Motor neuron (in vitro differentiated cells): ENCODE results near the gene LTC4S. TPM values are rescaled to one million over a fixed set of nuclear protein-coding genes. Genes with fewer than 3 reads are reported as not detected.

Source experiments
- ATAC-seq, 8 experiments: fragments of 200-7000 bp; cut with Tn5 transposase; replicated peaks in 6 of 8; 2 replicates each; pipeline ENCODE4 v1.8.0; 2021; ENCODE audit warnings: mild to moderate bottlenecking in 8 of 8, moderate library complexity in 8 of 8
- H3K27ac ChIP-seq, 2 donors: fragments of 250-450 bp; sonication (Bioruptor Pico); 2 replicates each; pipeline ENCODE4 v1.9.0; 2021; ENCODE audit warnings: antibody characterized with exemption in 2 of 2, mild to moderate bottlenecking in 2 of 2, moderate library complexity in 1 of 2
- H3K4me1 ChIP-seq, 2 donors: fragments of 250-450 bp; sonication (Bioruptor Pico); replicated peaks in 1 of 2; 2 replicates each; pipeline ENCODE4 v1.6.1; 2021; ENCODE audit warnings: antibody characterized with exemption in 2 of 2, mild to moderate bottlenecking in 2 of 2, moderate library complexity in 1 of 2
- H3K4me3 ChIP-seq, 5 donors: fragments of 250-450 bp; sonication (Bioruptor Pico); 2 replicates each; pipeline ENCODE4 v1.9.0; 2021; ENCODE audit warnings: antibody characterized with exemption in 5 of 5, mild to moderate bottlenecking in 5 of 5, moderate library complexity in 4 of 5
- WGBS, 10 experiments: fragments of 450-650 bp; shearing (Covaris generic); methylation state at CpG; one replicate each; pipeline ENCODE4 v1.0.0; 2022; 5-methylcytosine and 5-hydroxymethylcytosine counted together
- in situ Hi-C, 9 experiments: fragments of 400-800 bp; cut with MboI; loops; one replicate each; pipeline ENCODE4 v1.15.0; 2021; ENCODE audit warnings: low sequenced_read_pairs in 9 of 9, low pct_unique_long_range_greater_than_20kb in 2 of 9; ENCODE audit not compliant: unreplicated experiment in 9 of 9
- total RNA-seq, 8 experiments: library from RNA; unstranded; fragments of 300-600 nt; gene quantifications; 2 replicates each; pipeline versions ENCODE4 v1.2.3 to v1.2.4, GENCODE V29; 2022

The LTC4S gene
- total RNA-seq, 8 experiments from 2014 or later = 0.46 to 1.6 (median 1.2) TPM; not detected in 3

DNA sequence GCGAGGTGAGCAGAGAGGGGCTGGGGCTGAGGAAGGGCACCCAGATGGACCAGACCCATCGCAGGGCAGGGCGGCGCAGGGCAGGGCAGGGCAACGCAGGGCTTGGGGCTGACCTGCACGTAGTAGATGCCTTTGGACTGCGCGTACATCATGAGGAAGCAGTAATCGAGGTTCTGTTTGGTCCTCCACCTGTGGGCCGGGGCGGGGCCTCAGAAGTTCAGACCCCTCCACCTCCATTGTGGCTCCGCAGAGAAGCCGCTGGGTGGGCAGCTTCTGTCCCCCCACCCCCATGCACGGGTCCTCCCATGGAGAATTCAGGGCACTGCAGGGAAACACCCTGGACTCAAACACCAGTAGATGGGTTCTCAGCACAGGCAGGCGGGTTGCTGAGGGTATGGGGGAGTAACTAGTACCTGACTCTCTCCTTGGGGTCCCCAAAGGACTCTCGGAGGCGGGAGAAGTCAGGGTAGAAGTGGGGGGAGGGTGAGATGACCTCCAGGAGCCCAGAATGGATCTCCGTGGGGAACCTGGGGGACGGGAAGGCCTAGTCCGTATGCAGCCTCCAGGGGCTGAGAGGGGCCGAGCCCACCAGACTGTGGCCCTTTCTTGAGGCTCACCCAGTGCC lies 6.4 kb downstream of the LTC4S start:
- no peak overlapping the region for H3K4me3 ChIP-seq
- H3K27ac ChIP-seq = no peak overlapping the region
- WGBS, 10 experiments = 83 to 100% (median 92%) methylated on average over 2 to 4 of the region's 21 CpGs; no CpG with 5 or more reads in 5 of the 10 experiments
- peaks cover 25 to 27% of the 10 kb centered on the region in 2 donors for H3K4me1 ChIP-seq
- ATAC-seq = no peak
- in situ Hi-C loops = no loop called here

- 80 to 100% methylated on average over 1 to 2 of the region's 12 CpGs; no CpG with 5 or more reads in 8 of the 10 experiments for WGBS, 10 experiments
- H3K4me1 ChIP-seq = peaks cover 28 to 29% of the 10 kb centered on the region in 2 donors
- H3K27ac ChIP-seq = no peak overlapping the region
- ATAC-seq = no peak
- no peak overlapping the region for H3K4me3 ChIP-seq
- in situ Hi-C loops = no loop called here
These were observed 7.0 kb downstream of the LTC4S start for GRCh38 chr5:179800696-179801201.

DNA sequence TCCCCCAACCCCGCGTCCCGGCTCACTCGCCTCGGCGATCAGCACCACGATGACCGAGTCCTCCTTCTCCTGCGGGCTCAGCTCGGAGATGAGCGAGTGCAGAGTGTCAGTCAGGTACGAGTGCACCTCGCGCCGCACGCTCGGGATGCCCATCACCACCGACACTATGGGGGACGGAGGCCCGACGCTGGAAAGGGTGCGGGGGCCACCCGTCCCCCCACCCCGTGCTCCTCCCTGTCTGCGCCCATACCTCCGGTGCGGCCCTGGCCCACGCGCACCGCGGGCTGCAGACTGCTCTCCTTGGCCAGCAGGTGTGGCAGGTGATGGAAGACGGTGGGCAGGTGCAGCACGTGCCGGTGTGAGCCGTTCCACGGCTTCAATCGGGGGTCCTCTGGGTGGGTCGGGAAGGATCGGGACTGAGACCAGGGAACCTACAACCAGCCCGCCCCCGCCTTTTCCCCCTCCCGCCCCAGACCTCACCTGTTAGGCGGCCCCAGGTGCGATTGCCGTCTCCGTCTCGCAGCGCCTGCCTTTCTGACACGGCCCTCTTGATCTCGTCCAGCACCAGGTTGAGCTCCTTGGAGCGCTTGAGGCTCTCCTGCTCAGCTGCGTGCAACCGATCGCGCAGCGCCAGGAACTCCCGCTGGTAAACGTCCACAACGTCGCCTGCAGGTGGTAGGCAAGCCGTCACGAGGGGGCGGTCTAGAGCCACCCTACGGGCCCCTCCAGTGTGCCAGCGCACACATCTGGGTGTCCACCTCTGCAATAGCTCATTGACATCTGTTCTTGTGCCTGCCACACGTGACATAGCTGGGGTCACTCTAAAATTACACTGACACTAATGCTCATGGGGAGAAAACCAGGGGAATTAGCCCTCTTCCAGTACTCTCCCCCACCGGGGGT lies 7.8 kb downstream of the LTC4S start:
- WGBS, 10 experiments = 63 to 100% (median 85%) methylated on average over 1 to 20 of the region's 67 CpGs; no CpG with 5 or more reads in 6 of the 10 experiments
- Histone ChIP-seq H3K4me3 (no peak overlapping the region), H3K4me1 (peaks cover 27 to 28% of the 10 kb centered on the region in 2 donors), H3K27ac (no peak overlapping the region)
- ATAC-seq = no peak
- in situ Hi-C loops = no loop called here

DNA sequence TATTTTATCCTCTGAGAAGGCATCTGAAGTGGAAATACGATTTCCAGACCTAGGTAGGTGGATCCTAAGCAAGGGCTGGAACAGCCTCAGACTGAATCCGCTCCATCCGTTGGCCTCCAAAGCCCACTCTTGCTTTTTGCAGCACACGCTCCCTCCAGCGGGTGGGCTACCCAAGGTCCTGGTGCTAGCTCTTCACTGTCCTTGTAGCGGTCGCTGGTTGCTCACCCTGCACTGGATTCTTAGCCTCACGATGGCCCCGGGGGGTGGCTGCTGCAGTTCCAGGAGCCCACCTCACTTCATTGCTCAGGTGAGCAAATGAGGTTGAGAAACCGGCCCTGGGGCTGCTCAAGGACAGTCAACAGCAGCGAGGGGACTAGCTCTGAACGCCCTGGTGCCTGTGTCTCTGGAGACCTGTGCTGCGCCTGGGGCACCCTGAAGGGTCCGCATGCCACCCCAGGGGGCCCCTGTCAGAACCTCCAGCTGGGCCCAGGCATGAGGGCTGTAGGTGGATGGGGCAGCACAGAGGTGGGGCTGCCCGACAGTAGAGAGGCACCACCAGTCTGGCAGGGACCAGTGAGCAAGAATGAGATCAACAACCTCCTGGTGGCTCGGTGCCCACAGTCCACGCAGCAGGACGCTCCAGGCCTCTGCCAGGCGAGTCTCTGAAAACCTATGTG lies 8.6 kb downstream of the LTC4S start:
- in situ Hi-C loops = no loop called here
- WGBS, 10 experiments = 89 to 98% (median 95%) methylated on average over 7 to 10 of the region's 19 CpGs; no CpG with 5 or more reads in 7 of the 10 experiments
- Histone ChIP-seq H3K4me1 (peaks cover 24 to 28% of the 10 kb centered on the region in 2 donors), H3K4me3 (no peak overlapping the region), H3K27ac (no peak overlapping the region)
- ATAC-seq = no peak

DNA sequence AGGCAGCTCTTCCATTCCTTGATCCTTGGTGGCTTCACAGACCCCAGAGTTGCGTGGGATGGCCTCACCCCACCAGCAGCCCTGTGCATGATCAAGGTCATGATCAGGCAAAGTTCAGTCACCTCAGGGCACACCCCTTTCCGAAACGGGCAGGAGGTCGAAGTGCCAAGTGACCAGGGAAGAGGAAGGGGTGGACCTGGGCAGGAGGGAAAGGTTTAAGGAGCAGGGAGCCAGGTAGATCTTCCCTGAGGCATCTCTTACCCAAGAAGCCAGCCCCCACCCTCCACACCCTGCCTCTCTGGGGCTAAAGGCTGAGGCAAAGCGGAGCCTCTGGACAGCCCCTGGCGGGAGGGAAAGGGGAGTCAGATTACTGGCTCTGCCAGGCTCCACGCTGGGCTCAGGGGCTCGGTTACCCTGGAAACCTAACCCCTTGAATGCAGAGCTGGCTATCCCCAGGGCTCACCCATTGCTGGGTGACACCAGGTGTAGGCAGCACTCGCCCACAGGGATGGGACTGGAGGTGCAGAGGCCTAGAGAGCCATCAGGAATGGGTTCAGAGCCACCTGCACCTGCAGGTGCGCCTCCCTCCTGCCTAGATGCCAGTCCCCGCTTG lies 9.3 kb downstream of the LTC4S start:
- no peak overlapping the region for H3K4me3 ChIP-seq
- in situ Hi-C loops = no loop called here
- ATAC-seq = peak in 1 of 8 experiments; percentile 15

DNA sequence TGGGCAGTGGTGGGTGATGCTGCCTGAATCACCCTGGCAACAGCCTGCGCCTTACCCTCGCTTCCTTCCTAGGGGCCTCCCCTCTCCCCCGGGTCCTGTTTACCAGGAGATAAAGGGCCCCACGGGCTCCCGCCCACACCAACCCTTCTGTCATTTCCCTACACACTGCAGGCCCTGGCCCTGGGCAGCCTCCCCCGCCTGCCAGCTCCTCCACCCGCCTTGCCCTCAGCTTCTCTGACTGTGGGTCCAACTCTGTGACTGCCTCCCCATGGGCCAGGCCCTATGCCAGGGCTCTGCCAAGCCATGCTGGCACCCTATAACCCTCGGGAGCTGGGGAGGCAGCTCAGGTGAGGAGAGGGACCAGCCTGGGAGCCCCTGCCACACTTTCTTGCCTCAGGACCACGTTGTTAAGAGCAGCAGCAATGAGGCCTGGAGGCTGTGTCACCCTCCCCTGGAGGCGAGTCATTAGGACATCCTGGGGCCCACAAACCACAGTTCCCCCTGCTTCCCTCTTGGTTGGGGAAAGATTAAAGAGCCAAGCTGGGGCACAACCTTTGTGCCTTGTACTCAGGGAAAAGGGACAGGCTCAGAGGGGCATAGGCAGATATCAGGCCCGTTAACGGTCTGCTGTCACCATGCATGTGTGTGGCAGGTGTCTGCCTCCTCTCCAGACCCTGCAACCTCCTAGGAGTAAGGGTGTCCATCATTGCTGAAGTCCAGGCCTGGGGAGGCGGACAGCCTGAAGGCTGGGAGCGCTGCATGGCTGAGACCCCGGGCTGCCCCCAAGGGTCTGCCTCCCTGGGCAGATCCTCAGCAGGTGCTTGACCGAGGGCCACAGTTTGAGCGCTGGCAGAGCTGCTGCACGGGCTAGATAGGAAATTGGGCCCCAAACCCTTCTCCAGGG lies 10.1 kb downstream of the LTC4S start:
- in situ Hi-C loops = no loop called here
- peaks cover 24 to 32% of the 10 kb centered on the region in 2 donors for H3K4me1 ChIP-seq
- ATAC-seq = peak in 5 of 8 experiments; percentile 8 to 52 (median 21)
- 67 to 100% (median 80%) methylated on average over 1 to 5 of the region's 18 CpGs; no CpG with 5 or more reads in 5 of the 10 experiments for WGBS, 10 experiments
- H3K4me3 ChIP-seq = no peak overlapping the region
- H3K27ac ChIP-seq = no peak overlapping the region

More for the DNA sequence above, 9.3 kb downstream of the LTC4S start:
- Histone ChIP-seq H3K4me1 (peaks cover 24 to 32% of the 10 kb centered on the region in 2 donors), H3K27ac (no peak overlapping the region)
- 67 to 100% (median 83%) methylated on average over 1 to 3 of the region's 11 CpGs; no CpG with 5 or more reads in 7 of the 10 experiments for WGBS, 10 experiments

- Histone ChIP-seq H3K4me1 (peaks cover 24 to 32% of the 10 kb centered on the region in 2 donors), H3K4me3 (peak overlapping the region in 2 of 5 donors; percentile 77 to 79), H3K27ac (no peak overlapping the region)
- no peak for ATAC-seq
- in situ Hi-C loops = no loop called here
- 73 to 100% (median 90%) methylated on average over 2 to 6 of the region's 8 CpGs; no CpG with 5 or more reads in 3 of the 10 experiments for WGBS, 10 experiments
These were observed 10.8 kb downstream of the LTC4S start for GRCh38 chr5:179804555-179804947.

- ATAC-seq = peak in 5 of 8 experiments; percentile 1 to 4 (median 2)
- in situ Hi-C loops = no loop called here
- Histone ChIP-seq H3K27ac (peak overlapping the region in 1 of 2 donors; percentile 82), H3K4me3 (peak overlapping the region; percentile 77 to 100 (median 95)), H3K4me1 (peaks cover 24 to 32% of the 10 kb centered on the region in 2 donors)
- WGBS, 10 experiments = 20 to 80% (median 67%) methylated on average over 1 to 3 of the region's 9 CpGs; no CpG with 5 or more reads in 7 of the 10 experiments
These were observed 11.3 kb downstream of the LTC4S start for GRCh38 chr5:179805070-179805528.

- H3K27ac ChIP-seq = peak overlapping the region in 1 of 2 donors; percentile 82
- peaks cover 24 to 32% of the 10 kb centered on the region in 2 donors for H3K4me1 ChIP-seq
- in situ Hi-C loops = no loop called here
- H3K4me3 ChIP-seq = peak overlapping the region; percentile 77 to 100 (median 95)
- no CpG with 5 or more reads among the region's 65 CpGs for WGBS, 10 experiments
- ATAC-seq = peak; percentile 18 to 47 (median 42)
These were observed 11.9 kb downstream of the LTC4S start for GRCh38 chr5:179805529-179806249.

- ATAC-seq = peak; percentile 74 to 87 (median 80)
- Histone ChIP-seq H3K4me3 (peak within 1 kb of the TSS; percentile 77 to 100 (median 95)), H3K27ac (peak within 1 kb of the TSS; percentile 82 to 84), H3K4me1 (peaks cover 24 to 32% of the 10 kb centered on the region in 2 donors)
- in situ Hi-C loops = no loop called here
- WGBS, 10 experiments = no CpG with 5 or more reads among the region's 108 CpGs
These were observed 12.7 kb downstream of the LTC4S start, which contains the start of gene MGAT4B for GRCh38 chr5:179806250-179807048. TSS of gene MGAT4B (minus strand) at chr5:179806866. CDS start at chr5:179806583, 283 bp downstream.
